Vagina (tissue), 2 donors: ENCODE data around the gene TBC1D16.

Experiments used
- POLR2A ChIP-seq, 2 donors: fragments of 450-650 bp; IDR thresholded peaks; one replicate each; pipeline ENCODE4 v1.6.1; 2017; ENCODE audit warnings: antibody characterized with exemption in 2 of 2, mild to moderate bottlenecking in 2 of 2, moderate library complexity in 2 of 2
- POLR2AphosphoS5 ChIP-seq, 2 donors: sonication (generic); formaldehyde crosslinking; IDR thresholded peaks; one replicate each; pipeline ENCODE4 v1.9.0; 2017; ENCODE audit warnings: antibody characterized with exemption in 2 of 2, mild to moderate bottlenecking in 2 of 2, low read depth in 1 of 2; ENCODE audit not compliant: insufficient read depth in 1 of 2
- TF ChIP-seq, protein P1 (sequence below), 3 experiments: fragments of 450-650 bp in 2 of 3; fragments of 200-600 bp in 1 of 3; sonication (generic) in 1 of 3; IDR thresholded peaks; one replicate each; pipeline ENCODE4 v1.5.1; 2017 to 2019; ENCODE audit warnings: antibody characterized with exemption in 3 of 3, mild to moderate bottlenecking in 2 of 3, moderate library complexity in 2 of 3

DNA sequence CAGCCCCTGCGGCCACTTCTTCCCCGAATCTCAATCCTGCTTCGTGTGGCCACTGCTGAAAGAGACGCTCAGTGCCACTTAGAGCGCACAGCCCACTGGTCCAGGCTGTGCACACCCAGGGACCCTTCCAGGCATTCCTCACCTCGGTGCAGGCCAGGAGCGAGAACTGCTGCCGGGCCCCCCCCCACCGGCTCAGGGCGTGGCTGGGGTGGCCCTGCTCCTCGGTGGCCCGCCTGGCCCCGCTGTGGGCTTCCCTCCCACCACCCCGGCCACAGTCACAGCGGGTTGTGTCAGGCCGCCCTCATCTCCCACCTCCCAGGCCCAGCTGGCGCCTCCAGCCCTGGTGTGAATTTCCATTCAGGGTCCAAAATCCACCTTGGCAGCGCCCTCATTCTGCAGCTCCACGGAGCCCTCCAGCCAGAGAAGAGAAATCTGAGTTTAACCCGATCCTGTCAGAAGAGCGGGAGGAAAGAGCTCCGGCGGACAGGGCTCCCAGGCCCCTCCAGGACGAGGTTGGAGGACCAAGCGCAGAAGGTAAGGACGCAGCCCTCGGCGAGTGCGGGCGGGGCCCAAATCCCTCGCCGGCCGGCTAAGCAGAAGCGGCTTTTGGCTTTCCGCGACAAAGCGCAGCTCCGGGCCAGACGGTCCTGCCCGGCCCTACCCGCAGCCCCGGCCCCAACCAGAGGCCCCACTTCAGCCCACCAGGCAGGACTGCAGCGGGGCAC lies 12.0 kb downstream of the TBC1D16 start:
- TF ChIP-seq, protein P1, sequence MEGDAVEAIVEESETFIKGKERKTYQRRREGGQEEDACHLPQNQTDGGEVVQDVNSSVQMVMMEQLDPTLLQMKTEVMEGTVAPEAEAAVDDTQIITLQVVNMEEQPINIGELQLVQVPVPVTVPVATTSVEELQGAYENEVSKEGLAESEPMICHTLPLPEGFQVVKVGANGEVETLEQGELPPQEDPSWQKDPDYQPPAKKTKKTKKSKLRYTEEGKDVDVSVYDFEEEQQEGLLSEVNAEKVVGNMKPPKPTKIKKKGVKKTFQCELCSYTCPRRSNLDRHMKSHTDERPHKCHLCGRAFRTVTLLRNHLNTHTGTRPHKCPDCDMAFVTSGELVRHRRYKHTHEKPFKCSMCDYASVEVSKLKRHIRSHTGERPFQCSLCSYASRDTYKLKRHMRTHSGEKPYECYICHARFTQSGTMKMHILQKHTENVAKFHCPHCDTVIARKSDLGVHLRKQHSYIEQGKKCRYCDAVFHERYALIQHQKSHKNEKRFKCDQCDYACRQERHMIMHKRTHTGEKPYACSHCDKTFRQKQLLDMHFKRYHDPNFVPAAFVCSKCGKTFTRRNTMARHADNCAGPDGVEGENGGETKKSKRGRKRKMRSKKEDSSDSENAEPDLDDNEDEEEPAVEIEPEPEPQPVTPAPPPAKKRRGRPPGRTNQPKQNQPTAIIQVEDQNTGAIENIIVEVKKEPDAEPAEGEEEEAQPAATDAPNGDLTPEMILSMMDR (IDR thresholded peaks at IDR 0.05), result no peak
- TF ChIP-seq POLR2A (IDR thresholded peaks at IDR 0.05) (no peak), POLR2AphosphoS5 (IDR thresholded peaks at IDR 0.05; ENCODE audit: insufficient read depth in 1 of 2, low read depth in 1 of 2) (no peak)
